Measurements from ENCODE around the gene TXNL4B.
"Not testable (repeated sequence)": the region's sequence is repeated elsewhere in the genome, so short reads cannot be mapped to it uniquely, and the experiment has no call there.

TXNL4B gene

GRCh38 chr16:72076991-72077706, 16.3 kb downstream of the TXNL4B start:
- DNase-seq (ENCODE audit: extremely low read depth in 1 of 2, low read depth in 1 of 2) = not testable (repeated sequence)

- DNase-seq (ENCODE audit: extremely low read depth in 1 of 2, low read depth in 1 of 2) = not testable (repeated sequence)
Observed at GRCh38 chr16:72075067-72075466, 18.4 kb downstream of the TXNL4B start.

GRCh38 chr16:72073560-72074230, 19.7 kb downstream of the TXNL4B start:
- DNase-seq (ENCODE audit: extremely low read depth in 1 of 2, low read depth in 1 of 2) = no peak

GRCh38 chr16:72072514-72073342, 20.7 kb downstream of the TXNL4B start:
- DNase-seq (ENCODE audit: extremely low read depth in 1 of 2, low read depth in 1 of 2) = no peak

GRCh38 chr16:72068930-72069329, 24.5 kb downstream of the TXNL4B start:
- no peak for DNase-seq (ENCODE audit: extremely low read depth in 1 of 2, low read depth in 1 of 2)

GRCh38 chr16:72066747-72067146, 26.7 kb downstream of the TXNL4B start:
- no peak for DNase-seq (ENCODE audit: extremely low read depth in 1 of 2, low read depth in 1 of 2)

GRCh38 chr16:72064361-72064894, 29.0 kb downstream of the TXNL4B start:
- DNase-seq (ENCODE audit: extremely low read depth in 1 of 2, low read depth in 1 of 2) = no peak

GRCh38 chr16:72061564-72061963, 31.9 kb downstream of the TXNL4B start:
- DNase-seq (ENCODE audit: extremely low read depth in 1 of 2, low read depth in 1 of 2) = no peak

GRCh38 chr16:72060405-72060804, 33.0 kb downstream of the TXNL4B start:
- no peak for DNase-seq (ENCODE audit: extremely low read depth in 1 of 2, low read depth in 1 of 2)

- not testable (repeated sequence) for DNase-seq (ENCODE audit: extremely low read depth in 1 of 2, low read depth in 1 of 2)
Observed at GRCh38 chr16:72059060-72059459, 34.4 kb downstream of the TXNL4B start.

GRCh38 chr16:72057313-72057712, 36.1 kb downstream of the TXNL4B start:
- DNase-seq (ENCODE audit: extremely low read depth in 1 of 2, low read depth in 1 of 2) = not testable (repeated sequence)

- no peak for DNase-seq (ENCODE audit: extremely low read depth in 1 of 2, low read depth in 1 of 2)
Observed at GRCh38 chr16:72055911-72056310, 37.5 kb downstream of the TXNL4B start.

GRCh38 chr16:72054254-72054847, 39.1 kb downstream of the TXNL4B start, which contains the start of gene HP:
Gene HP (plus strand): TSS chr16:72054505. CDS start chr16:72054653, 148 bp downstream.
- DNase-seq (ENCODE audit: extremely low read depth in 1 of 2, low read depth in 1 of 2) = not testable (repeated sequence)

- DNase-seq (ENCODE audit: extremely low read depth in 1 of 2, low read depth in 1 of 2) = no peak
Observed at GRCh38 chr16:72051818-72052217, 41.6 kb downstream of the TXNL4B start.

GRCh38 chr16:72050769-72051464, 42.5 kb downstream of the TXNL4B start:
- DNase-seq (ENCODE audit: extremely low read depth in 1 of 2, low read depth in 1 of 2) = no peak

- DNase-seq (ENCODE audit: extremely low read depth in 1 of 2, low read depth in 1 of 2) = no peak
Observed at GRCh38 chr16:72049110-72049509, 44.3 kb downstream of the TXNL4B start.

- no peak for DNase-seq (ENCODE audit: extremely low read depth in 1 of 2, low read depth in 1 of 2)
Observed at GRCh38 chr16:72044825-72045359, 48.5 kb downstream of the TXNL4B start.

- no peak for DNase-seq (ENCODE audit: extremely low read depth in 1 of 2, low read depth in 1 of 2)
Observed at GRCh38 chr16:72044296-72044695, 49.1 kb downstream of the TXNL4B start.

- no peak for DNase-seq (ENCODE audit: extremely low read depth in 1 of 2, low read depth in 1 of 2)
Observed at GRCh38 chr16:72043539-72043938, 49.9 kb downstream of the TXNL4B start.

GRCh38 chr16:72043058-72043457, 50.4 kb downstream of the TXNL4B start:
- DNase-seq (ENCODE audit: extremely low read depth in 1 of 2, low read depth in 1 of 2) = no peak
